Measurements from ENCODE around the gene PHC1.
"Not testable (repeated sequence)": the region's sequence is repeated elsewhere in the genome, so short reads cannot be mapped to it uniquely, and the experiment has no call there.

The PHC1 gene

GRCh38 chr12:8916154-8916553, 1.8 kb downstream of the PHC1 start:
- peak; percentile 66 for DNase-seq (ENCODE audit: low read depth)
- 0 out of 2 replicates have a peak overlapping the region, but pooled peaks have one; percentile 10 for H3K4me3 ChIP-seq (ENCODE audit: low read depth, low read length)
- no peak for TF ChIP-seq CTCF (IDR thresholded peaks at IDR 0.05; ENCODE audit: control insufficient read depth, extremely low read depth, insufficient read depth)

- H3K4me3 ChIP-seq (ENCODE audit: low read depth, low read length): no peak overlapping the region
- no peak for TF ChIP-seq CTCF (IDR thresholded peaks at IDR 0.05; ENCODE audit: control insufficient read depth, extremely low read depth, insufficient read depth)
Observed at GRCh38 chr12:8917031-8917430, 2.7 kb downstream of the PHC1 start.

GRCh38 chr12:8917751-8918150, 3.4 kb downstream of the PHC1 start:
- DNase-seq (ENCODE audit: low read depth): no peak
- H3K4me3 ChIP-seq (ENCODE audit: low read depth, low read length): no peak overlapping the region
- TF ChIP-seq CTCF (IDR thresholded peaks at IDR 0.05; ENCODE audit: control insufficient read depth, extremely low read depth, insufficient read depth): no peak

More at GRCh38 chr12:8917031-8917430, 2.7 kb downstream of the PHC1 start:
- DNase-seq (ENCODE audit: low read depth): no peak

- not testable (repeated sequence) for DNase-seq (ENCODE audit: low read depth); H3K4me3 ChIP-seq (ENCODE audit: low read depth, low read length)
Observed at GRCh38 chr12:8919643-8920042, 5.3 kb downstream of the PHC1 start.

- H3K4me3 ChIP-seq (ENCODE audit: low read depth, low read length): no peak overlapping the region
- TF ChIP-seq CTCF (IDR thresholded peaks at IDR 0.05; ENCODE audit: control insufficient read depth, extremely low read depth, insufficient read depth): no peak
- no peak for DNase-seq (ENCODE audit: low read depth)
Observed at GRCh38 chr12:8922544-8922943, 8.2 kb downstream of the PHC1 start.

- H3K4me3 ChIP-seq (ENCODE audit: low read depth, low read length); DNase-seq (ENCODE audit: low read depth): not testable (repeated sequence)
Observed at GRCh38 chr12:8930655-8931323, 16.5 kb downstream of the PHC1 start.

- DNase-seq (ENCODE audit: low read depth); H3K4me3 ChIP-seq (ENCODE audit: low read depth, low read length): not testable (repeated sequence)
Observed at GRCh38 chr12:8932464-8932863, 18.2 kb downstream of the PHC1 start.

- DNase-seq (ENCODE audit: low read depth); H3K4me3 ChIP-seq (ENCODE audit: low read depth, low read length): not testable (repeated sequence)
Observed at GRCh38 chr12:8934080-8934479, 19.8 kb downstream of the PHC1 start.

GRCh38 chr12:8936735-8937134, 22.4 kb downstream of the PHC1 start:
- TF ChIP-seq CTCF (IDR thresholded peaks at IDR 0.05; ENCODE audit: control insufficient read depth, extremely low read depth, insufficient read depth): no peak
- DNase-seq (ENCODE audit: low read depth): no peak
- no peak overlapping the region for H3K4me3 ChIP-seq (ENCODE audit: low read depth, low read length)

GRCh38 chr12:8937842-8938442, 23.6 kb downstream of the PHC1 start:
- H3K4me3 ChIP-seq (ENCODE audit: low read depth, low read length); DNase-seq (ENCODE audit: low read depth): not testable (repeated sequence)

Data from LNCaP clone FGC (cell line).